HepG2 (cell line): ENCODE measurements around the gene PRR15L. TPM values are rescaled to one million over a fixed set of nuclear protein-coding genes. Genes with fewer than 3 reads are reported as not detected.
A peak's percentile ranks its signal among the peaks of the same experiment; 100 is the strongest.

Source experiments
- BATF2 ChIP-seq: sonication (generic); formaldehyde crosslinking; IDR thresholded peaks from 2 replicates; pipeline ENCODE4 v1.8.0; 2022; ENCODE audit warnings: mild to moderate bottlenecking, missing genetic modification reagents, moderate library complexity
- DR1 ChIP-seq: sonication (generic); formaldehyde crosslinking; IDR thresholded peaks from 2 replicates; pipeline ENCODE4 v1.8.0; 2021; ENCODE audit warnings: mild to moderate bottlenecking, missing genetic modification reagents, inconsistent platforms
- MAFG ChIP-seq: sonication (generic); formaldehyde crosslinking; IDR thresholded peaks from 2 replicates; pipeline ENCODE4 v1.5.1; 2020; ENCODE audit warnings: mild to moderate bottlenecking, missing genetic modification reagents
- RNF2 ChIP-seq: fragments of 450-650 bp; conservative IDR thresholded peaks from 2 replicates; pipeline ENCODE4 v1.6.1; 2016; ENCODE audit warnings: low read depth
- SPEN ChIP-seq: sonication (generic); formaldehyde crosslinking; IDR thresholded peaks from 2 replicates; pipeline ENCODE4 v1.5.1; 2020; ENCODE audit warnings: low read depth, mild to moderate bottlenecking, missing genetic modification reagents
- TMF1 ChIP-seq: sonication (generic); formaldehyde crosslinking; IDR thresholded peaks from 2 replicates; pipeline ENCODE4 v1.8.1; 2022; ENCODE audit warnings: low read depth, missing genetic modification reagents
- ZBTB44 ChIP-seq: sonication (generic); formaldehyde crosslinking; IDR thresholded peaks from 2 replicates; pipeline ENCODE4 v1.4.0; 2020; ENCODE audit warnings: missing genetic modification reagents
- ZHX1 ChIP-seq: sonication (generic); formaldehyde crosslinking; IDR thresholded peaks from 2 replicates; pipeline ENCODE4 v1.8.1; 2022; ENCODE audit warnings: low read depth, mild to moderate bottlenecking, missing genetic modification reagents
- ZHX2 ChIP-seq, 2 experiments: sonication (generic) in 1 of 2; formaldehyde crosslinking in 1 of 2; IDR thresholded peaks; 2 replicates each; pipeline versions ENCODE4 v1.6.1 to v1.9.0; 2014 to 2022; ENCODE audit warnings: antibody characterized with exemption in 1 of 2, borderline replicate concordance in 1 of 2, inconsistent platforms in 1 of 2, low read depth in 1 of 2, missing genetic modification reagents in 1 of 2
- ZNF281 ChIP-seq: sonication (generic); formaldehyde crosslinking; IDR thresholded peaks from 2 replicates; pipeline ENCODE4 v1.4.0; 2020; ENCODE audit warnings: missing genetic modification reagents, borderline replicate concordance
- ZNF598 ChIP-seq: sonication (generic); formaldehyde crosslinking; IDR thresholded peaks from 2 replicates; pipeline ENCODE4 v1.5.1; 2020; ENCODE audit warnings: mild to moderate bottlenecking, missing genetic modification reagents, borderline replicate concordance
- ZNF629 ChIP-seq: sonication (generic); formaldehyde crosslinking; conservative IDR thresholded peaks from 2 replicates; pipeline ENCODE4 v1.5.0; 2020; ENCODE audit warnings: missing genetic modification reagents
- ZNF644 ChIP-seq: IDR thresholded peaks from 2 replicates; pipeline ENCODE4 v1.6.1; 2016; ENCODE audit warnings: low read depth
- polyA plus RNA-seq, 8 experiments: library from polyadenylated mRNA; depleted of rRNA in 3 of 8; stranded (reverse) in 7 of 8; unstranded in 1 of 8; fragments of >200 nt; fragmentation: Illumina TruSeq in 4 of 8; extraction: Trizol in 4 of 8; gene quantifications; 2 replicates each; pipeline versions ENCODE4 v1.2.1 to v1.2.3, GENCODE V29; 2011 to 2016; ENCODE audit warnings: low read depth in 4 of 8, missing spikeins in 1 of 8, mixed read lengths in 1 of 8; ENCODE audit not compliant: insufficient read depth in 1 of 8
- total RNA-seq, 5 experiments: library from RNA; depleted of rRNA; stranded (reverse); fragments of >200 nt; fragmentation: Illumina TruSeq; extraction: Trizol; gene quantifications; 2 replicates each; pipeline ENCODE4 v1.2.3, GENCODE V29; 2016; ENCODE audit warnings: low read depth in 1 of 5

PRR15L gene
- total and polyA plus RNA-seq, 2 of the 13 experiments (the other 11 are each of a cell fraction or from before 2014, with no cell fraction given) = 0.44 to 2.0 TPM

GRCh38 chr17:47970725-47971499 is 13.2 kb upstream of the PRR15L start, which contains the start of gene CDK5RAP3 (continued):
- TF ChIP-seq ZNF629 (CRISPR knock-in tag) = peak; percentile 25; the same call in 1 of the 2 replicates
- peak; percentile 100 for TF ChIP-seq RNF2
- TF ChIP-seq ZHX1 (CRISPR knock-in tag) = peak; percentile 92
- peak; percentile 48; the same call in 1 of the 2 replicates for TF ChIP-seq ZNF644
- peak; percentile 49; the same call in 1 of the 2 replicates for TF ChIP-seq ZHX2 (IDR thresholded peaks at IDR 0.05; ENCODE audit: low read depth)
- no peak for TF ChIP-seq ZHX2 (CRISPR knock-in tag; IDR thresholded peaks at IDR 0.05; ENCODE audit: borderline replicate concordance)
- TF ChIP-seq DR1 (CRISPR knock-in tag) = peak; percentile 83; the same call in 1 of the 2 replicates
- TF ChIP-seq TMF1 (CRISPR knock-in tag) = peak; percentile 99
- peak; percentile 79 for TF ChIP-seq SPEN
- TF ChIP-seq BATF2 (CRISPR knock-in tag) = peak; percentile 97
- peak; percentile 81; the same call in 1 of the 2 replicates for TF ChIP-seq ZNF598 (CRISPR knock-in tag)
- TF ChIP-seq MAFG (CRISPR knock-in tag) = peak; percentile 24; the same call in 1 of the 2 replicates
- peak; percentile 77 for TF ChIP-seq ZNF281 (CRISPR knock-in tag)
- 0 out of 2 replicates have a peak, but pooled peaks have one; percentile 81 for TF ChIP-seq ZBTB44 (CRISPR knock-in tag)
